ENCODE results near the gene OR13F1.
"Not testable (repeated sequence)": the region's sequence is repeated elsewhere in the genome, so short reads cannot be mapped to it uniquely, and the experiment has no call there.

Gene OR13F1, protein sequence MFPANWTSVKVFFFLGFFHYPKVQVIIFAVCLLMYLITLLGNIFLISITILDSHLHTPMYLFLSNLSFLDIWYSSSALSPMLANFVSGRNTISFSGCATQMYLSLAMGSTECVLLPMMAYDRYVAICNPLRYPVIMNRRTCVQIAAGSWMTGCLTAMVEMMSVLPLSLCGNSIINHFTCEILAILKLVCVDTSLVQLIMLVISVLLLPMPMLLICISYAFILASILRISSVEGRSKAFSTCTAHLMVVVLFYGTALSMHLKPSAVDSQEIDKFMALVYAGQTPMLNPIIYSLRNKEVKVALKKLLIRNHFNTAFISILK

DNA sequence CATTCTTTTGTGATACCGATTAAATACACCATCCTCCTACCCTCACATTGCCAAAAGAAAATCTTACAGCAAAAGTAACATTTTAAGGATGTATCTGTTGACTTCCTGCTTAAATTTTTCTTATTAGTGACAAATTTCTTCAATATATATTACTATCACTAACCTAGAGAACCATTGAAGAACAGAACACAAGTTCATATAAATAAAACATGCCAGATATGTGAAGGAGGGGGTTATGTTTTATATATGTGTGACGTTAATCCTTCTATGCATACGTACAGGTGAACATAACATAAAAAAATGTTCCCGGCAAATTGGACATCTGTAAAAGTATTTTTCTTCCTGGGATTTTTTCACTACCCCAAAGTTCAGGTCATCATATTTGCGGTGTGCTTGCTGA, at the start of gene OR13F1:
Gene OR13F1 (plus strand): TSS at position 301 of the 400 bp plus-strand sequence. CDS start 0 bp downstream, at position 301.
- no peak for DNase-seq (ENCODE audit: low read depth)

DNA sequence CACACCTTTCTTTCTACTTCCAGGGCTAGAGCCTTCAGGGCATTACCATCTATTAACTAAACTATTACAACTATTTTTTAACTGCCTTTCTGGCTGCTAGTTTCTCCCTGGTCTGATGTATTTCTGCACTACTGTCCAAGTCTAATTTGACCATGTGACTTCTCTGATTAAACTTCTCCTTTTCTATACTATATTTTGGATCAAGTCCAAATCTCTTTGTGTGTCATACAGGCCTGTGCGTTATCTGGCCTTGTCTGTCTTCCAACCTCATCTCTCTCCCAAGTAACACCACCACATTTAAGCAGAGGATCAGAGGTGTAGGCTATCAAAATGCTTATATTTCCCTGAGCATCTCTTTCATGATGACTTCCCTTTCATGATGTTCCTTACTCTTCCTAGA, 47.2 kb upstream of the OR13F1 start:
- DNase-seq (ENCODE audit: low read depth), result no peak

DNA sequence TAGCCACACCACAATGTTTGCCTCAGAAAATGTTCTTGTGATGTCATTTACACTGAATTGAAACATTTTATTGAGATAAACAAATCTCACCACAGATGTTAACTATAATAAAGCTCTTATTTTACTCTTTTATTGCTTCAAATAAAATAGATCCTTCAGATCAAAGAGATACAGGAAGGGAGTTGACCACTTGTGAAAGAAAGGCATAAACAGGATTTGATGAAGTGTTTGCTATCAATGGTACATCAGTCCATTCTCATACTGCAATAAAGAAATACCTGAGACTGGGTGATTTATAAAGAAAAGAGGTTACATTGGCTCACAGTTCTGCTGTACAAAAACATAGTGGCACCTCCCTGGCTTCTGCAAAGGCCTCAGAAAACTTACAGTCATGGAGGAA, 40.2 kb upstream of the OR13F1 start:
- no peak for DNase-seq (ENCODE audit: low read depth)

DNA sequence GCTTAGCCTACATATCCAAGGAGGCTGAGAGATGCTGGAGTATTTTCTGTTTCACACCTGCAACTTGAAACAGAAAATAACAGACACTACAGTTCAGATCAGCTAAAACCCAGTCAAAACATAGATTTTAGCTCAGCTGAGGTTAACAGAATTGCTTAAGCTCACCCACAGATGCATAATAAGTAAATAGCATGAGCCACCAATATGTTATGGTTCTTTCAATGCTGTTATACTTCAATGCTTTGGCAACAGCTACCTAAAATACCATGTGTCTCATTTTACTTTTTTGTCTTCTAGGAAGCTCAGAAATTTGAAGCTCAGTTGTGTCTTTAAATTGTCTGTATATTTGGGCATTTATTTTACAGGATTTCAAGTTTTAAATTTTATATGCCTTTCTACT, 35.8 kb upstream of the OR13F1 start:
- DNase-seq (ENCODE audit: low read depth), result no peak

DNA sequence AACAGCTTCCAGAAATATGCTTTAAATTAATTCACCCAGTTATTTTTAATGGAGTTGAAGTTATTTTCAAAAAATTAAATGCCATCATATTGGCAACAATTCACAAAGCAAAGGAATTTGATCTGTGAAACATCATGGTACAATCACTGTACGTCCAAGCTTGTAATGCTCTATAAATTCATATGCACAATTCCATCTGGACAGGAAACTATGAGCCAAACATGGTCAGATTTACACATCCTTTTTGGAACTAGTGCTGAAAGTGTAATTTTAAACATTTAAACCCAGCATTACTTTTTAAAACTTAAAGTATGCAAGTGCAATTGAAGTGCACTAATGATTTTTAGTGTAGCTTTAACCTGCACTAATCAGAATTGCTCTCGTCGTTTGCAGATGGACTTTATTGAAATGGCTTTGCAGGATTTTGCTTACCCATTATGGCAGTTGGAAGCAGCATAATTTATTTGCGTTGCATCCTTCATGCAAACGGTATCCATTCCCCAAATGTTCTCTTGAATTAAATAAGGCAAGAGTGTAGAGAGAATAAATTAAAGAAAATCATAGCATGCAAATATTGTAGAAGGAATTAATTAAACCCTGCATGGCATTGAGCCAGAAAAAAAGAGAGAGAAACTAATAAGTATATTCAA, 21.0 kb upstream of the OR13F1 start:
- no peak for DNase-seq (ENCODE audit: low read depth)

DNA sequence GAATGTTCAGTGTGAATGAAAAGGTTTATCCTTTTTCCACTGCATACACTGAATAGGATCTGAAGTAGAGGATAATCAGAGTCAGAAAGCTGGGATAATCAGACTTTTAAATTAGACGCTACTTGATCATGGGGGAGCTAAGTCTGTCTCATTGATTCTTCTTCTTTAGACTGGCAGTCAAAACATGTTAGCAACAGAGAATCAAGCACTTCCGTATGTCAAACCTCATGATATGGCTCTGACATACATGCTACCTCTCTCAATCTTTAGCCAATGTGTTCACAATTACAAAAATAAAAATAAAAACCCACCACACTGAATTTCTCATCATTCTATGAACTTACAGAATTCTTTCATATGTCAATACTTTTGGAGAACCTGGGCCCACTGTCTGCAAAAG, 19.0 kb upstream of the OR13F1 start:
- DNase-seq (ENCODE audit: low read depth), result no peak

DNA sequence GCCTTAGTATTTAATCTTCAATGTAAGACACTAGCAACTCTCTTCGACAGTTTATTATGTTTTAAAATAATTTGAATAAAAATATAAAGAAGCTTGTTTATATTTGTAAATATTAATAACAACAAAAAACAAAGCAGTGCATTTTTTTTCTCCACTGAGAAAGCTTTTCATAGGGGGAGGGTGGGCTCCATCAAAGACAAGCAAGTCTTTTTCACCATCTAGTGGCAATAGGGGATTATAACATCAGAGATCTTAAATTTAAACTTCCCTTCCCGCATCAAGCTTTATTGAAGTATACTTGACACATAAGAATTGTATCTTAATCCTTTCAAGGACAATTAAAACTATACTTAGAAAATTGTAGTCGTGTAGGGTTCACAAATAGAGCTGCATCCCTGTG, 9.3 kb upstream of the OR13F1 start:
- DNase-seq (ENCODE audit: low read depth), result no peak

DNA sequence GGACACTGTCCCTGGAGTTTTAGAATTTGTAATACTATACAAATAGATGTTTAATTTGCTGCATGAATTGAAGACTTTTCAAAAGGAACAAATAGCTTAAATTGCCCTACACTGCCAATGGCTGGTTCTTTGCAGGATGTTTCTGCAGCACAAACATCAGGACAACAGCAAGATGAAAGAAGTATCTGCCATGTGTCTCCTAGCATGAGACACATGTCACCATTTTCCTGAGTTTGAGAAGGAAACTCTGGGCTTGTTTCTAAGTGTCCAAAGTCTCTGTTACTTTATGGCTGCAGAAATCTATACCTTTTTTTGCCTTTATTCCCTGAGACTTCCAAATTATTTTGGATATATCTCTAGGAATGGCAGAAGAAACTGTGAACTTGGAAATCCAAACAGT, 623 bp upstream of the OR13F1 start:
- DNase-seq (ENCODE audit: low read depth), result no peak

DNA sequence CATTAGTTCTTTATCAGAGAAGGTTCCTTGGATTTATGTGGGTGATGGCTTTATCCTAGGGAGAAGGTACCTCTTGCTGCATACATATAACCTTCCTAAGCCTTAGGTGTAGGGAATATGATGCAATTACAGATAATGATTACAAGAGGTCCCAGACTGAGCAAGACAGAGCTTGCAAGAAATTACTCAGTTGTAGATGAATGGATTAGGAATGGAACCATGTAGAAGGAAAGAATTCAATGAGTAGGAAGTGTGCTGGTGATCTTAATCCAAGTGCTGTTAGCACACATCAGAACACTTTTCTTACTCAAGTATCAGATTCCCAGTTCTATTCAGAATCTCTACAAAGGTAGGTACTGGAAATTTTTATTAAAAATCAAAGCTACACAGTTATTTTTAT, 2.5 kb downstream of the OR13F1 start:
- DNase-seq (ENCODE audit: low read depth), result no peak

DNA sequence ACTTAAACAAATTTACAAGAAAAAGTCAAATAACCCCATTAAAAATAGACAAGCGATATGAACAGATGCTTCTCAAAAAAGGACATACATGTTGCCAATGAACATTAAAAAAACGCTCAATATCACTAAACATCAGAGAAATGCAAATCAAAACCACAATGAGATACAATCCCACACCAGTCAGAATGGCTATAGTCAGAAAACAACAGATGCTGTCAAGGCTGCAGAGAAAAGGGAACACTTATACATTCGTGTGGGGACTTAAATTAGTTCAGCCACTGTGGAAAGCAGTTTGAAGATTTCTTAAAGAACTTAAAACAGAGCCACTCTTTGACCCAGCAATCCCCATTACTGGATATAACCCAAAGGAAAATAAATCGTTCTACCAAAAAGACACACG, 10.8 kb downstream of the OR13F1 start:
- no peak for DNase-seq (ENCODE audit: low read depth)

DNA sequence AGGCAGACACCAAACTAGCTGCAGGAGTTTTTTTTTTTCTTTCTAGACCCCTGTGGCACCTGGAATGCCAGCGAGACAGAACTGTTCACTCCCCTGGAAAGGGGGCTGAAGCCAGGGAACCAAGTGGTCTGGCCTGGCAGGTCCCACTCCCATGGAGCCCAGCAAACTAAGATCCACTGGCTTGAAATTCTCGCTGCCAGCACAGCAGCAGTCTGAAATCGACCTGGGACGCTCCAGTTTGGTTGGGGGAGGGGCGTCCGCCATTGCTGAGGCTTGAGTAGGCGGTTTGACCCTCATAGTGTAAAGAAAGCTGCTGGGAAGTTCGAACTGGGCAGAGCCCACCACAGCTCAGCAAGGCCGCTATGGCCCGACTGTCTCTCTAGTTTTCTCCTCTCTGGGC, 16.2 kb downstream of the OR13F1 start:
- DNase-seq (ENCODE audit: low read depth), result not testable (repeated sequence)

DNA sequence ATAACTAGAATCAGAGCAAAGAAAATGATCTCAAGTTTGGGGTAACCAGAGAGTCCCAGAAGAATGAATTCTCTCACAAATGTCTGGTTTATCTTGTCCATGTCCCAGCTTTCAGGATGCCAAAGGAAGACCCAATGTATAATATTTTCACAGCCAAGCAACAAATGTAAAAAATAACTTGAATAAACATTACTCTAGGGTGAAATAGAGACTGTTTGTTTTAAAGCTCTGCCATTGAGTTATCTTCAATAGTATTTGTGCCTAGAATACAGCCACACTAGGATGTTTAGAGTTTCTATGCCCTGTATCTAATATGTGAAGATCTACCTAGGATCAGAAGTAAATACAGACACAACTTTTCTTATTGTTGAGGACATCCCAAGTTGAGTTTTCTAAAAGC, 23.0 kb downstream of the OR13F1 start, which contains the start of gene OR13C4:
Gene OR13C4 (minus strand): TSS at position 101 of the 400 bp plus-strand sequence. CDS start 0 bp downstream, at position 101.
- DNase-seq (ENCODE audit: low read depth), result no peak

DNA sequence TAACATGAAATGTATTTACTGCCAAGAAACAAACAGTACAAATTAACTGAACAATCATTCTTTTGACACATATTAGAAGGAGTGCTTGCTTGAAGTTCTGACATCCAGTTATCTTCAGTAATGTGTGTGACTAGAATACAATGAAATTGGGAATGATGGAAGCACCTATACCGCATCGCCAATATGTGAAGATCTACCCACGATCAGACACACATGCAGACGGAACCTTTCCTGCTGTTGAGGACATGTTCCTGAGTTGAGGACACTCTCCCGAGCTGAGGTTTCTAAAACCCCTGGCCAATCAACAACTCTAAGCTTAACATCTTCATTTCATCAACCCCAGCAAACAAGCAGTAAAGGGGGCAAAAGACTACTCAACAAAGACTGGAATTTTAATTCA, 32.7 kb downstream of the OR13F1 start, which contains the start of gene OR13C3:
Gene OR13C3 (minus strand): TSS at position 101 of the 400 bp plus-strand sequence. CDS start 133 bp downstream, outside the sequence.
- no peak for DNase-seq (ENCODE audit: low read depth)

DNA sequence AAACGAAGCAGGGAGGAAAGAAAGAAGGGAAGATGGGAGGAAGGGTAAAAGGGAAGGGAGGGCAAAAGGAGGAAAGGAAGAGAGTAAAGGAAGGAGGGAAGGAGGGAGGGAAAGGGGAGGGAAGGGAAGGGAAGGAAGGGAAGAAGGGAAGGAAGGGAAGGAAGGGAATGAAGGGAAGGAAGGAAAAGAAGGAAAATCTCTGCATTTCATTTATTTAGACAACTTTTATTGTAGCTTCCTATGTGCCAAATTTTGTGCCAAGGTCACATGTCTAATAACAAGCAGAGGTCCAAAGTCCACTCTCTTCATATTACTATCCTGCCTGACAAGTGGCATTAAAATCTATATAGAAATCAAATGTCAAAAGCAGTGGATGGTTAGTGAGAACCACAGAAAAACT, 35.2 kb downstream of the OR13F1 start:
- DNase-seq (ENCODE audit: low read depth), result no peak

DNA sequence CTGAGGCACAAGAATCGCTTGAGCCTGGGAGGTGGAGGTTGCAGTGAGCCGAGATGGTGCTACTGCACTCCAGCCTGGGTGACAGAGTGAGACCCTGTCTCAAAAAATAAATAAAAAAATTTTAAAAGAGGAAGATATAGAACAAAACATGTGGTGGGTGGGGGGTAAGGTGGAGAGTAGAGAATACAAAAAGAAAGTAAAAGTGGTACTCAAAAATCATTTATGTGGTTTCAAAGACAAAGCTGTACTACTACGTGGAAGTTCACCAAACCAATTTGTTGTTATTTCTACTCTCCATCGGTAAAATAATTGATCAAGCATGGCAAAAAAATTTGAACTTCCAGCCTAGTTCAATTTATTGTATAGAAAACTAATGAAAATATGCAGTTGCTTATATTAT, 40.6 kb downstream of the OR13F1 start:
- no peak for DNase-seq (ENCODE audit: low read depth)

DNA sequence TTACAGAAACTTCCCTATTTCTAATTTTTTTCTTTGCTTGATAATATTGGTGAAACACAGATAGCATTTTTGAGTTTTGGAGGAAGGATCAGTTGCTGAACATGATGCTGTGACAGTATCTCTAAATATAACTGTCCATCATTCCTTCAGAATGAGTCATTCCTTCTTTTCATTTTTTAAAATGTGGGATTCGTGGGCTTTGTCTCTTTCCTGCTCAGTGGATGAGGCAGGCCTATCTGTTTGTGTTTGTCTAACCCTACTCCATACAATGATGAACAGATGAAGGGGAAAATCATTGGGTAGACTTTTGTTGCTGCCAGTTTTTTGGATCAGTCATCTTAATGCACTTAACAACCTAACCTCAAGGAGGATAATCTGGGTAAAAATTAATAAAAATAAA, 49.2 kb downstream of the OR13F1 start:
- DNase-seq (ENCODE audit: low read depth), result no peak

Measured in stimulated activated CD8-positive, alpha-beta memory T cell treated with anti-CD3 and anti-CD28 coated beads, Interleukin-7, amount 100 ng/mL, for 24 hours (primary cell).